ENCODE measurements around the gene SGSM2. TPM values are rescaled to one million over a fixed set of nuclear protein-coding genes. Genes with fewer than 3 reads are reported as not detected.

SGSM2 gene
- total and polyA plus RNA-seq, 2 of the 13 experiments (the other 11 are each of a cell fraction or from before 2014, with no cell fraction given): 30.4 to 51.3 TPM

GRCh38 chr17:2336852-2337543 is at the start of gene SGSM2 (continued):
- TF ChIP-seq E2F2 (CRISPR knock-in tag; IDR thresholded peaks at IDR 0.05; ENCODE audit: borderline replicate concordance) (no peak), RARG (CRISPR knock-in tag; IDR thresholded peaks at IDR 0.05; ENCODE audit: low read depth) (0 out of 2 replicates have a peak, but pooled peaks have one; percentile 6), ZNF768 (CRISPR knock-in tag; IDR thresholded peaks at IDR 0.05) (peak; percentile 22; the same call in 1 of the 2 replicates), ZNF678 (CRISPR knock-in tag; IDR thresholded peaks at IDR 0.05) (no peak), ZBTB1 (CRISPR knock-in tag; IDR thresholded peaks at IDR 0.05; ENCODE audit: borderline replicate concordance) (no peak), MZF1 (CRISPR knock-in tag; IDR thresholded peaks at IDR 0.05; ENCODE audit: borderline replicate concordance) (no peak), ZNF414 (CRISPR knock-in tag; IDR thresholded peaks at IDR 0.05) (no peak; the same call in 1 of the 2 replicates), ZNF788 (CRISPR knock-in tag; IDR thresholded peaks at IDR 0.05; ENCODE audit: borderline replicate concordance) (no peak), KDM2A (CRISPR knock-in tag; IDR thresholded peaks at IDR 0.05; ENCODE audit: borderline replicate concordance, low read depth) (0 out of 2 replicates have a peak, but pooled peaks have one; percentile 4), BCL6 (CRISPR knock-in tag; IDR thresholded peaks at IDR 0.05) (peak; percentile 25; the same call in 1 of the 2 replicates), KDM5B (CRISPR knock-in tag; IDR thresholded peaks at IDR 0.05; ENCODE audit: borderline replicate concordance) (peak; percentile 14; the same call in 1 of the 2 replicates), MYPOP (CRISPR knock-in tag; IDR thresholded peaks at IDR 0.05) (no peak), ARNT (IDR thresholded peaks at IDR 0.05) (no peak), PATZ1 (CRISPR knock-in tag; IDR thresholded peaks at IDR 0.05) (peak; percentile 23; the same call in 1 of the 2 replicates), CAMTA2 (CRISPR knock-in tag; IDR thresholded peaks at IDR 0.05; ENCODE audit: borderline replicate concordance) (0 out of 2 replicates have a peak, but pooled peaks have one; percentile 27), ZNF570 (CRISPR knock-in tag; IDR thresholded peaks at IDR 0.05; ENCODE audit: borderline replicate concordance) (no peak), ZNF34 (CRISPR knock-in tag; IDR thresholded peaks at IDR 0.05; ENCODE audit: borderline replicate concordance) (no peak), ZNF800 (CRISPR knock-in tag; IDR thresholded peaks at IDR 0.05) (no peak; the same call in 1 of the 2 replicates), ZNF451 (CRISPR knock-in tag; IDR thresholded peaks at IDR 0.05) (no peak), ZNF230 (CRISPR knock-in tag; IDR thresholded peaks at IDR 0.05) (no peak), SATB2 (CRISPR knock-in tag; IDR thresholded peaks at IDR 0.05) (no peak), ZBTB21 (CRISPR knock-in tag; IDR thresholded peaks at IDR 0.05) (no peak), FOXO1 (CRISPR knock-in tag; IDR thresholded peaks at IDR 0.05) (no peak), JDP2 (CRISPR knock-in tag; IDR thresholded peaks at IDR 0.05; ENCODE audit: borderline replicate concordance) (no peak)

All from HepG2 (cell line).